ENCODE measurements around the gene RASA1. TPM values are rescaled to one million over a fixed set of nuclear protein-coding genes. Genes with fewer than 3 reads are reported as not detected.

Gene RASA1
- total RNA-seq, 1 donor: 43.8 TPM

DNA sequence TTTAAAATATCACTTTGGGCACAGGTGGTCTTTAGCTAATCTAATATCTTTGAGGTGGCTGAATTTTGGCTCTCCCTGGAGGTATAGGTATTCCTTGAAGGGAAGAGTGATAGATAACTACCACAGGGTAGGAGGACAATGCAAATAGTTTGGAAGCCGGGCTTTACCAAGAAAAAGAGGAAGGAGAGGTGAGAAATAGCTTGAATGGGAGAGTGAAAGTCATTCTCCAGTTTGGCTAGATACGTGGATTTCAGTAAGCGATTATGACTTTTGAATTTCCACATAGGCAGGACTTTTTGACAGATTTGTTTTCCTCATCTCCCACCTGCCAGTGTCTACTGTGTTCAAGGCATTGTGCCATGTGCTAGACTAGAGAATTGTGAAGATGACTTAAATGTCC lies 45.5 kb downstream of the RASA1 start:
- Histone ChIP-seq H3K79me2 (ENCODE audit: insufficient read depth, low read length) (peaks cover 98% of the 10 kb centered on the region), H3K9me3 (ENCODE audit: low read depth, low read length) (no peaks in the 10 kb centered on the region), H3K36me3 (ENCODE audit: insufficient read depth, low read length) (no peaks in the 10 kb centered on the region), H4K20me1 (ENCODE audit: insufficient read depth, low read length) (peaks cover 13% of the 10 kb centered on the region), H3K27ac (ENCODE audit: low read depth, low read length) (no peak overlapping the region), H3K27me3 (ENCODE audit: insufficient read depth, low read length) (no peaks in the 10 kb centered on the region), H2AFZ (ENCODE audit: low read length) (no peak overlapping the region), H3K4me1 (ENCODE audit: insufficient read depth, low read length) (peaks cover 6% of the 10 kb centered on the region), H3K4me3 (ENCODE audit: insufficient read depth, low read length) (no peak overlapping the region), H3K4me2 (ENCODE audit: insufficient read depth, low read length) (no peak overlapping the region)
- no peak for TF ChIP-seq CTCF (IDR thresholded peaks at IDR 0.05; ENCODE audit: extremely low read depth, low read depth, low read length)
- DNase-seq (ENCODE audit: insufficient read length, low spot score, missing footprints): no peak

GRCh38 chr5:87319469-87319868 lies 51.8 kb downstream of the RASA1 start:
- no peak for DNase-seq (ENCODE audit: insufficient read length, low spot score, missing footprints)
- Histone ChIP-seq H3K4me2 (ENCODE audit: insufficient read depth, low read length) (no peak overlapping the region), H3K4me1 (ENCODE audit: insufficient read depth, low read length) (no peaks in the 10 kb centered on the region), H4K20me1 (ENCODE audit: insufficient read depth, low read length) (peaks cover 15% of the 10 kb centered on the region), H2AFZ (ENCODE audit: low read length) (no peak overlapping the region), H3K27me3 (ENCODE audit: insufficient read depth, low read length) (no peaks in the 10 kb centered on the region), H3K4me3 (ENCODE audit: insufficient read depth, low read length) (no peak overlapping the region), H3K36me3 (ENCODE audit: insufficient read depth, low read length) (no peaks in the 10 kb centered on the region), H3K79me2 (ENCODE audit: insufficient read depth, low read length) (peaks cover 99% of the 10 kb centered on the region), H3K9me3 (ENCODE audit: low read depth, low read length) (no peaks in the 10 kb centered on the region), H3K27ac (ENCODE audit: low read depth, low read length) (no peak overlapping the region)
- no peak for TF ChIP-seq CTCF (IDR thresholded peaks at IDR 0.05; ENCODE audit: extremely low read depth, low read depth, low read length)

- no peak for TF ChIP-seq CTCF (IDR thresholded peaks at IDR 0.05; ENCODE audit: extremely low read depth, low read depth, low read length)
- Histone ChIP-seq H3K79me2 (ENCODE audit: insufficient read depth, low read length) (peaks cover 100% of the 10 kb centered on the region), H3K27ac (ENCODE audit: low read depth, low read length) (no peak overlapping the region), H2AFZ (ENCODE audit: low read length) (no peak overlapping the region), H3K4me1 (ENCODE audit: insufficient read depth, low read length) (peaks cover 10% of the 10 kb centered on the region), H4K20me1 (ENCODE audit: insufficient read depth, low read length) (peaks cover 15% of the 10 kb centered on the region), H3K36me3 (ENCODE audit: insufficient read depth, low read length) (no peaks in the 10 kb centered on the region), H3K4me2 (ENCODE audit: insufficient read depth, low read length) (no peak overlapping the region), H3K27me3 (ENCODE audit: insufficient read depth, low read length) (no peaks in the 10 kb centered on the region), H3K4me3 (ENCODE audit: insufficient read depth, low read length) (no peak overlapping the region), H3K9me3 (ENCODE audit: low read depth, low read length) (no peaks in the 10 kb centered on the region)
- DNase-seq (ENCODE audit: insufficient read length, low spot score, missing footprints): no peak
Observed at GRCh38 chr5:87321605-87322004, 53.9 kb downstream of the RASA1 start.

- Histone ChIP-seq H3K4me2 (ENCODE audit: insufficient read depth, low read length) (no peak overlapping the region), H3K79me2 (ENCODE audit: insufficient read depth, low read length) (peaks cover 100% of the 10 kb centered on the region), H3K9me3 (ENCODE audit: low read depth, low read length) (no peaks in the 10 kb centered on the region), H4K20me1 (ENCODE audit: insufficient read depth, low read length) (peaks cover 22% of the 10 kb centered on the region), H3K4me1 (ENCODE audit: insufficient read depth, low read length) (peaks cover 17% of the 10 kb centered on the region), H3K36me3 (ENCODE audit: insufficient read depth, low read length) (no peaks in the 10 kb centered on the region), H3K27me3 (ENCODE audit: insufficient read depth, low read length) (no peaks in the 10 kb centered on the region), H2AFZ (ENCODE audit: low read length) (no peak overlapping the region), H3K4me3 (ENCODE audit: insufficient read depth, low read length) (no peak overlapping the region), H3K27ac (ENCODE audit: low read depth, low read length) (no peak overlapping the region)
- no peak for DNase-seq (ENCODE audit: insufficient read length, low spot score, missing footprints)
- no peak for TF ChIP-seq CTCF (IDR thresholded peaks at IDR 0.05; ENCODE audit: extremely low read depth, low read depth, low read length)
Observed at GRCh38 chr5:87322381-87322780, 54.7 kb downstream of the RASA1 start.
